Trophoblast cell (in vitro differentiated cells and primary cell): Measurements from ENCODE around the gene SH3BP4.

Experiments used
- DNase-seq, 2 donors: peaks; one replicate each; pipeline ENCODE4 v3.0.0-alpha.2; 2016
- H2AFZ ChIP-seq: 2 replicates; pipeline ENCODE4 v1.6.1; 2013; ENCODE audit warnings: low read length, moderate library complexity, mild to moderate bottlenecking; ENCODE audit not compliant: insufficient read depth, poor library complexity
- H2AK5ac ChIP-seq: 2 replicates; pipeline ENCODE4 v1.6.1; 2013; ENCODE audit warnings: mild to moderate bottlenecking, low read length
- H2BK120ac ChIP-seq: 2 replicates; pipeline ENCODE4 v1.6.1; 2013; ENCODE audit warnings: low read length, mild to moderate bottlenecking, moderate library complexity; ENCODE audit not compliant: insufficient read depth, poor library complexity
- H2BK12ac ChIP-seq: 2 replicates; pipeline ENCODE4 v1.6.1; 2013; ENCODE audit warnings: mild to moderate bottlenecking, low read length, moderate library complexity
- H2BK5ac ChIP-seq: 2 replicates; pipeline ENCODE4 v1.6.1; 2013; ENCODE audit warnings: low read length, low read depth, moderate library complexity, mild to moderate bottlenecking; ENCODE audit not compliant: poor library complexity
- H3K14ac ChIP-seq: 2 replicates; pipeline ENCODE4 v1.6.1; 2013; ENCODE audit warnings: mild to moderate bottlenecking, low read length
- H3K18ac ChIP-seq: 2 replicates; pipeline ENCODE4 v1.6.1; 2013; ENCODE audit warnings: mild to moderate bottlenecking, low read length
- H3K23ac ChIP-seq: 2 replicates; pipeline ENCODE4 v1.6.1; 2013; ENCODE audit warnings: low read length
- H3K27ac ChIP-seq: 2 replicates; pipeline ENCODE4 v1.5.1; 2013; ENCODE audit warnings: low read depth, mild to moderate bottlenecking, inconsistent platforms, low read length, moderate library complexity
- H3K27me3 ChIP-seq: 2 replicates; pipeline ENCODE4 v1.6.1; 2013; ENCODE audit warnings: inconsistent platforms, mild to moderate bottlenecking, low read length, moderate library complexity; ENCODE audit not compliant: insufficient read depth
- H3K36me3 ChIP-seq, 2 experiments: 1 replicate in 1 of 2; 2 replicates in 1 of 2; pipeline ENCODE4 v1.6.1; 2013; ENCODE audit warnings: low read length in 2 of 2, mild to moderate bottlenecking in 2 of 2, moderate library complexity in 1 of 2; ENCODE audit not compliant: insufficient read depth in 2 of 2, control insufficient read depth in 1 of 2
- H3K4ac ChIP-seq: 2 replicates; pipeline ENCODE4 v1.6.1; 2013; ENCODE audit warnings: low read depth, mild to moderate bottlenecking, low read length, moderate library complexity
- H3K4me1 ChIP-seq, 2 experiments: 1 replicate in 1 of 2; 2 replicates in 1 of 2; pipeline ENCODE4 v1.6.1; 2013; ENCODE audit warnings: low read length in 2 of 2, mild to moderate bottlenecking in 2 of 2, moderate library complexity in 1 of 2; ENCODE audit not compliant: insufficient read depth in 2 of 2, control insufficient read depth in 1 of 2
- H3K4me2 ChIP-seq: 2 replicates; pipeline ENCODE4 v1.6.1; 2013; ENCODE audit warnings: inconsistent platforms, mild to moderate bottlenecking, low read length, moderate library complexity
- H3K4me3 ChIP-seq: 2 replicates; pipeline ENCODE4 v1.5.1; 2013; ENCODE audit warnings: mild to moderate bottlenecking, low read depth, low read length, inconsistent platforms
- H3K79me1 ChIP-seq: one replicate; pipeline ENCODE4 v1.6.1; 2013; ENCODE audit warnings: low read length
- H3K79me2 ChIP-seq: 2 replicates; pipeline ENCODE4 v1.6.1; 2013; ENCODE audit warnings: low read length, mild to moderate bottlenecking; ENCODE audit not compliant: control insufficient read depth, insufficient read depth, poor library complexity
- H3K9ac ChIP-seq: 2 replicates; pipeline ENCODE4 v1.6.1; 2013; ENCODE audit warnings: mild to moderate bottlenecking, low read length
- H3K9me3 ChIP-seq: 2 replicates; pipeline ENCODE4 v1.6.1; 2013; ENCODE audit warnings: low read depth, mild to moderate bottlenecking, control low read depth, inconsistent platforms, low read length; ENCODE audit not compliant: insufficient read depth
- H4K12ac ChIP-seq: 2 replicates; pipeline ENCODE4 v1.6.1; 2013; ENCODE audit warnings: low read depth, mild to moderate bottlenecking, low read length, moderate library complexity
- H4K8ac ChIP-seq: 2 replicates; pipeline ENCODE4 v1.6.1; 2013; ENCODE audit warnings: low read depth, mild to moderate bottlenecking, low read length, moderate library complexity
- H4K91ac ChIP-seq: one replicate; pipeline ENCODE4 v1.6.1; 2013; ENCODE audit warnings: low read depth, mild to moderate bottlenecking, low read length, moderate library complexity
- WGBS: extraction: QIAGEN DNeasy Blood & Tissue Kit; methylation state at CpG from one replicate; pipeline ENCODE4 v1.1.7; 2013; ENCODE audit warnings: missing lambda C conversion rate; ENCODE audit not compliant: insufficient read length, insufficient coverage; ENCODE audit errors: extremely low coverage; 5-methylcytosine and 5-hydroxymethylcytosine counted together

The SH3BP4 gene

GRCh38 chr2:235085476-235085875, 133.7 kb downstream of the SH3BP4 start:
- Histone ChIP-seq H4K8ac (no peak overlapping the region), H3K4me1 (no peaks in the 10 kb centered on the region), H3K79me2 (no peaks in the 10 kb centered on the region), H3K27ac (no peak overlapping the region), H3K4ac (no peak overlapping the region), H3K79me1 (no peaks in the 10 kb centered on the region), H2AK5ac (no peak overlapping the region), H3K18ac (no peak overlapping the region), H3K27me3 (no peaks in the 10 kb centered on the region), H3K4me3 (no peak overlapping the region), H3K4me2 (no peak overlapping the region), H3K9ac (no peak overlapping the region), H2BK5ac (no peak overlapping the region), H4K91ac (no peak overlapping the region), H3K36me3 (no peaks in the 10 kb centered on the region), H4K12ac (no peak overlapping the region), H3K14ac (no peak overlapping the region), H3K23ac (no peak overlapping the region), H3K9me3 (no peaks in the 10 kb centered on the region), H2BK12ac (no peak overlapping the region), H2AFZ (no peak overlapping the region), H2BK120ac (no peak overlapping the region)
- no peak for DNase-seq
- WGBS: no CpG with 5 or more reads among the region's 1 CpG

- WGBS: no CpG with 5 or more reads among the region's 15 CpGs
- no peaks in the 10 kb centered on the region for H3K79me1 ChIP-seq
These were observed 134.8 kb downstream of the SH3BP4 start for GRCh38 chr2:235086481-235087184.

GRCh38 chr2:235087832-235088495, 136.1 kb downstream of the SH3BP4 start:
- no peaks in the 10 kb centered on the region for H3K79me2 ChIP-seq
- no peak overlapping the region for H4K91ac ChIP-seq
- H3K27me3 ChIP-seq: no peaks in the 10 kb centered on the region
- WGBS: no CpG with 5 or more reads among the region's 17 CpGs
- no peaks in the 10 kb centered on the region for H3K79me1 ChIP-seq
- H2AK5ac ChIP-seq: no peak overlapping the region
- no peak overlapping the region for H3K14ac ChIP-seq
- no peak overlapping the region for H4K12ac ChIP-seq
- H3K4ac ChIP-seq: no peak overlapping the region
- no peak overlapping the region for H3K4me2 ChIP-seq
- H3K23ac ChIP-seq: no peak overlapping the region
- no peak overlapping the region for H2AFZ ChIP-seq
- H3K27ac ChIP-seq: no peak overlapping the region
- H3K36me3 ChIP-seq: no peaks in the 10 kb centered on the region
- no peak overlapping the region for H2BK120ac ChIP-seq
- no peak for DNase-seq
- H2BK5ac ChIP-seq: no peak overlapping the region
- no peak overlapping the region for H3K18ac ChIP-seq
- no peak overlapping the region for H3K9ac ChIP-seq
- no peak overlapping the region for H2BK12ac ChIP-seq
- H3K4me1 ChIP-seq: no peaks in the 10 kb centered on the region
- H4K8ac ChIP-seq: no peak overlapping the region
- H3K4me3 ChIP-seq: no peak overlapping the region
- H3K9me3 ChIP-seq: no peaks in the 10 kb centered on the region

More at GRCh38 chr2:235086481-235087184, 134.8 kb downstream of the SH3BP4 start:
- no peak overlapping the region for H3K18ac ChIP-seq
- no peak overlapping the region for H2AK5ac ChIP-seq
- no peaks in the 10 kb centered on the region for H3K27me3 ChIP-seq
- no peak overlapping the region for H2BK120ac ChIP-seq
- H3K4me3 ChIP-seq: no peak overlapping the region
- H3K14ac ChIP-seq: no peak overlapping the region
- no peak overlapping the region for H3K4ac ChIP-seq
- no peaks in the 10 kb centered on the region for H3K79me2 ChIP-seq
- H2BK5ac ChIP-seq: no peak overlapping the region
- H2BK12ac ChIP-seq: no peak overlapping the region
- H3K27ac ChIP-seq: no peak overlapping the region
- H2AFZ ChIP-seq: no peak overlapping the region
- H3K9me3 ChIP-seq: no peaks in the 10 kb centered on the region
- H4K12ac ChIP-seq: no peak overlapping the region
- H4K91ac ChIP-seq: no peak overlapping the region
- H3K4me1 ChIP-seq: no peaks in the 10 kb centered on the region
- DNase-seq: no peak
- H3K4me2 ChIP-seq: no peak overlapping the region
- no peak overlapping the region for H3K9ac ChIP-seq
- H3K23ac ChIP-seq: no peak overlapping the region
- no peak overlapping the region for H4K8ac ChIP-seq
- no peaks in the 10 kb centered on the region for H3K36me3 ChIP-seq

- peak; percentile 15 to 72 for DNase-seq
- no peak overlapping the region for H4K8ac ChIP-seq
- H3K9ac ChIP-seq: no peak overlapping the region
- no peak overlapping the region for H3K14ac ChIP-seq
- H3K18ac ChIP-seq: no peak overlapping the region
- H4K91ac ChIP-seq: no peak overlapping the region
- no peak overlapping the region for H3K4me2 ChIP-seq
- WGBS: no CpG with 5 or more reads among the region's 10 CpGs
- no peaks in the 10 kb centered on the region for H3K27me3 ChIP-seq
- no peak overlapping the region for H2AK5ac ChIP-seq
- H2BK5ac ChIP-seq: no peak overlapping the region
- no peak overlapping the region for H2AFZ ChIP-seq
- H3K27ac ChIP-seq: no peak overlapping the region
- H3K79me2 ChIP-seq: no peaks in the 10 kb centered on the region
- no peaks in the 10 kb centered on the region for H3K36me3 ChIP-seq
- no peak overlapping the region for H3K23ac ChIP-seq
- H2BK120ac ChIP-seq: no peak overlapping the region
- H3K4ac ChIP-seq: no peak overlapping the region
- H4K12ac ChIP-seq: no peak overlapping the region
- no peaks in the 10 kb centered on the region for H3K79me1 ChIP-seq
- no peak overlapping the region for H3K4me3 ChIP-seq
- H3K9me3 ChIP-seq: no peaks in the 10 kb centered on the region
- no peaks in the 10 kb centered on the region for H3K4me1 ChIP-seq
- H2BK12ac ChIP-seq: no peak overlapping the region
These were observed 136.7 kb downstream of the SH3BP4 start for GRCh38 chr2:235088496-235088921.
